Endothelial cell of umbilical vein (primary cell): ENCODE results near the gene TPM2.

Experiments used
- EZH2 ChIP-seq: IDR thresholded peaks from 2 replicates; pipeline ENCODE4 v1.6.1; 2012; ENCODE audit warnings: borderline replicate concordance, low read depth, mild to moderate bottlenecking, moderate library complexity, low read length, inconsistent platforms; ENCODE audit not compliant: severe bottlenecking
- FOS ChIP-seq: IDR thresholded peaks from 2 replicates; pipeline ENCODE4 v1.6.1; 2011; ENCODE audit warnings: mild to moderate bottlenecking, low read length, moderate library complexity, borderline replicate concordance; ENCODE audit not compliant: insufficient read depth
- MAX ChIP-seq: IDR thresholded peaks from 2 replicates; pipeline ENCODE4 v1.6.1; 2011; ENCODE audit not compliant: insufficient read depth, insufficient read length
- MYC ChIP-seq: IDR thresholded peaks from one replicate; pipeline ENCODE4 v1.6.1; 2011; ENCODE audit warnings: mild to moderate bottlenecking, low read depth, low read length
- POLR2AphosphoS5 ChIP-seq: IDR thresholded peaks from 2 replicates; pipeline ENCODE4 v1.6.1; 2012; ENCODE audit warnings: low read depth, mild to moderate bottlenecking, control low read depth, low read length, moderate library complexity; ENCODE audit not compliant: insufficient read depth
- TF ChIP-seq, protein P1 (sequence below), 2 donors: IDR thresholded peaks; 1 replicate in 1 of 2; 2 replicates in 1 of 2; pipeline ENCODE4 v1.5.1; 2011; ENCODE audit warnings: low read length in 2 of 2, mild to moderate bottlenecking in 2 of 2, moderate library complexity in 2 of 2, control low read depth in 1 of 2, inconsistent platforms in 1 of 2, low read depth in 1 of 2; ENCODE audit not compliant: insufficient read depth in 1 of 2; ENCODE audit errors: extremely low read depth in 1 of 2

DNA sequence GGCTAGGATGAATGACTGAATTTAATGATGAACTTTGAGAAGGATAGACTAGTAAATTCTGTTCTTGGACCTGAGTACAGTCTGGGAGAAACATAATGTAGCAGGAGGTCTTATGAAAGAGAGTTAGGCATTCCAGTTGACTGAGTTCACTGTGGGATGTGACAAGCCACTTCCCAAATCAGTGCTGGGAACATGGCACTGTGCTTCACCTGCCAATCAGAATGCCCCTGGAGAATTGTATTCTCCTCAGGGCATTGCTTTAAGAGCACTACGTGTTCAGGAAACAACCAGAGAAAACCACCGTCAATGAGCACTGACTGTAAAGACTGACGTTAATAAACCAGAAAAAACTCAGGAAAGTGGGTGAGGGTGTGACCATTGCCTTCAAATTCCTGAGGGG lies 30.4 kb downstream of the TPM2 start:
- TF ChIP-seq, protein P1, sequence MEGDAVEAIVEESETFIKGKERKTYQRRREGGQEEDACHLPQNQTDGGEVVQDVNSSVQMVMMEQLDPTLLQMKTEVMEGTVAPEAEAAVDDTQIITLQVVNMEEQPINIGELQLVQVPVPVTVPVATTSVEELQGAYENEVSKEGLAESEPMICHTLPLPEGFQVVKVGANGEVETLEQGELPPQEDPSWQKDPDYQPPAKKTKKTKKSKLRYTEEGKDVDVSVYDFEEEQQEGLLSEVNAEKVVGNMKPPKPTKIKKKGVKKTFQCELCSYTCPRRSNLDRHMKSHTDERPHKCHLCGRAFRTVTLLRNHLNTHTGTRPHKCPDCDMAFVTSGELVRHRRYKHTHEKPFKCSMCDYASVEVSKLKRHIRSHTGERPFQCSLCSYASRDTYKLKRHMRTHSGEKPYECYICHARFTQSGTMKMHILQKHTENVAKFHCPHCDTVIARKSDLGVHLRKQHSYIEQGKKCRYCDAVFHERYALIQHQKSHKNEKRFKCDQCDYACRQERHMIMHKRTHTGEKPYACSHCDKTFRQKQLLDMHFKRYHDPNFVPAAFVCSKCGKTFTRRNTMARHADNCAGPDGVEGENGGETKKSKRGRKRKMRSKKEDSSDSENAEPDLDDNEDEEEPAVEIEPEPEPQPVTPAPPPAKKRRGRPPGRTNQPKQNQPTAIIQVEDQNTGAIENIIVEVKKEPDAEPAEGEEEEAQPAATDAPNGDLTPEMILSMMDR (IDR thresholded peaks at IDR 0.05; ENCODE audit: extremely low read depth in 1 of 2, insufficient read depth in 1 of 2, low read depth in 1 of 2, low read length in 2 of 2): no peak
- no peak for TF ChIP-seq MAX
- no peak for TF ChIP-seq FOS
- TF ChIP-seq EZH2: no peak
- TF ChIP-seq POLR2AphosphoS5: no peak
- no peak for TF ChIP-seq MYC
